ENCODE measurements around the gene C4BPA.

C4BPA gene

GRCh38 chr1:207103892-207104373 is at the start of gene C4BPA:
TSS of gene C4BPA (plus strand) at chr1:207104233. CDS start at chr1:207113026, 8,793 bp downstream.
- DNase-seq (ENCODE audit: low spot score), result no peak

- no peak for DNase-seq (ENCODE audit: low spot score)
These were observed 49.5 kb upstream of the C4BPA start for GRCh38 chr1:207054491-207054890.

DNA sequence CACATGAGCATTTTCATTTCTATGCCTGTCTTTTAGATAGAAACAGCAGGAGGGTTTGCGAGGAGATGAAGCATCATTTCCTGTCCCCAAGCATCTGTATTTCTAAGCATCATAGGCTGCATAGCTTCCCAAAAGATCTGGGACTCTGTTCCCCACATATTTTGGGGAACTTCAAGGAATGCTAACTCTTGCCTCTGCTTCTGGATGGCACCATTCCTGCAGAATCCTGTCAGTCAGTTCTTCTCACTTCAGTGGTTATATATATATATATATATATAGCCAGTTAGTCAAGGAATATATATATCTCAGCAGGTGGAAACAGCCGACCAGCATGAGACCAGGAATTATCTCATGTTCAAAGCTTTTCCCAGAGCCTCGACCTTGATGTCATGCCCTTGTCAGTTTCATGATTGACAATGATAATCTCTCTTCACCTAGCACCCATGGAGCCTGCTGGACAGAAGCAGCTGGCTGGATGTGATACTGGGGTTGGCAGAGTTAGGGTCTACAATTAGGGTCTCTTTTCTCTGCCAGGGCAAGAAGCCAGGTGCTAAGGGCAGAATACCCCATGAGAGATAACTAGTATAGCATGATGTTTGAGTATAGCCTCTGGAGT is 48.5 kb upstream of the C4BPA start:
- no peak for DNase-seq (ENCODE audit: low spot score)

GRCh38 chr1:207056673-207057072 is 47.4 kb upstream of the C4BPA start:
- no peak for DNase-seq (ENCODE audit: low spot score)

DNA sequence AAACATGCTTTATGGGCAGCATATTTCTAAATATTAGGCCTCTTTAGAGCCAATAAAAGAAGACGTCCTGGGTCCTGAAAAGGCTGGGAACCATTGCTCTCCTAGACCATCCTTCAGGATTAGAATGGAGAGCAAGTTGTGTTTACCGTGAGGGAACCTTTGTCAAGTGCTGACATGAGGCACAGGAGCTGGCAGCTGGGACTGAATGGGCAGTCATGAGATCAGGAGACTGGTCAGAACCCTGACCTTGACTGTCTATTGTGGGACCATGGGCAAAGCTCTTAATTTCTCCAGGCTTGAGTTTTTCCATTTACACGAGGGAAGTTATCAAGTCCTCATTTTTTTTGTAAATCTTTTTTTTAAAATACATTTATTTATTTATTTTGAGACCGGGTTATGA is 45.8 kb upstream of the C4BPA start:
- no peak for DNase-seq (ENCODE audit: low spot score)

GRCh38 chr1:207058878-207059867 is 44.9 kb upstream of the C4BPA start:
- no peak for DNase-seq (ENCODE audit: low spot score)

GRCh38 chr1:207059881-207060280 is 44.2 kb upstream of the C4BPA start:
- DNase-seq (ENCODE audit: low spot score), result no peak

DNA sequence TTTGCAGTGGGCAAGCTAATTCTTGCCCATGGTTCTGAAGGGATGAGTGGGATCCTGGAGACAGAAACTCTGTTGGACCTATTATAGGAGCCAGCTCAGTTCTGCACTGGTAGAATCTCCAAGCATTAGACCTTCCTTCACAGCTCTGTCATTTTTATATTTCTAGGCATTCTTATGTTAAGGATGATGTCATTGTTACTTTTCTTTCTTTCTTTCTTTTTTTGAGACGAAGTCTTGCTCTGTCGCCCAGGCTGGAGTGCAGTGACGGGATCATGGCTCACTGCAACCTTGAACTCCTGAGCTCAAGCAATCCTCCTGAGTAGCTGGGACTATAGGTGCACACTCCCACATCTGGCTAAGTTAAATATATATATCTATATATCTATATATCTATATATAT is 43.4 kb upstream of the C4BPA start:
- DNase-seq (ENCODE audit: low spot score), result no peak

GRCh38 chr1:207062058-207062457 is 42.0 kb upstream of the C4BPA start:
- DNase-seq (ENCODE audit: low spot score), result no peak

GRCh38 chr1:207063014-207063413 is 41.0 kb upstream of the C4BPA start:
- no peak for DNase-seq (ENCODE audit: low spot score)

GRCh38 chr1:207064561-207064960 is 39.5 kb upstream of the C4BPA start:
- no peak for DNase-seq (ENCODE audit: low spot score)

- no peak for DNase-seq (ENCODE audit: low spot score)
These were observed 36.8 kb upstream of the C4BPA start for GRCh38 chr1:207067185-207067584.

DNA sequence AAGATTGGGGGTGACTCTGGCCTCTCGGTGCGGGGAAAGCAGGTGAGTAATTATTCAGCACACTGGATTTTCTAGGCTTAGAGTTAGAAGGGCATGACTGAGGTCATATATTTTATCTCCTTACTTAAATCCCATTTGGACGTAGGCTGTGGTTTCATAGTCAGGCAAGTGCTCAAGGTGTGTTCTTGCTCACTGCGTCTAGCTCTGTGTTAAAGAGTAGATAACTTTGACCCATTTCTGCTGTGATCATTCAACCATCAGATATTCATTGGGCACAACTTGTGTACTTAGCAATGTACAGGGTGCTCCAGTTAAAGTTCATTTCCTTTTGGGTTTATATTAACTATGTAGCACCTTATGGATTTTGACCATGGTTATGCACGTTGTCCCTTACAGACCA is 36.4 kb upstream of the C4BPA start:
- DNase-seq (ENCODE audit: low spot score), result no peak

GRCh38 chr1:207069061-207069460 is 35.0 kb upstream of the C4BPA start:
- no peak for DNase-seq (ENCODE audit: low spot score)

- no peak for DNase-seq (ENCODE audit: low spot score)
These were observed 34.1 kb upstream of the C4BPA start for GRCh38 chr1:207069858-207070506.

- DNase-seq (ENCODE audit: low spot score), result no peak
These were observed 33.2 kb upstream of the C4BPA start for GRCh38 chr1:207070811-207071210.

- no peak for DNase-seq (ENCODE audit: low spot score)
These were observed 32.6 kb upstream of the C4BPA start for GRCh38 chr1:207071426-207071825.

- DNase-seq (ENCODE audit: low spot score), result no peak
These were observed 31.8 kb upstream of the C4BPA start for GRCh38 chr1:207072233-207072632.

DNA sequence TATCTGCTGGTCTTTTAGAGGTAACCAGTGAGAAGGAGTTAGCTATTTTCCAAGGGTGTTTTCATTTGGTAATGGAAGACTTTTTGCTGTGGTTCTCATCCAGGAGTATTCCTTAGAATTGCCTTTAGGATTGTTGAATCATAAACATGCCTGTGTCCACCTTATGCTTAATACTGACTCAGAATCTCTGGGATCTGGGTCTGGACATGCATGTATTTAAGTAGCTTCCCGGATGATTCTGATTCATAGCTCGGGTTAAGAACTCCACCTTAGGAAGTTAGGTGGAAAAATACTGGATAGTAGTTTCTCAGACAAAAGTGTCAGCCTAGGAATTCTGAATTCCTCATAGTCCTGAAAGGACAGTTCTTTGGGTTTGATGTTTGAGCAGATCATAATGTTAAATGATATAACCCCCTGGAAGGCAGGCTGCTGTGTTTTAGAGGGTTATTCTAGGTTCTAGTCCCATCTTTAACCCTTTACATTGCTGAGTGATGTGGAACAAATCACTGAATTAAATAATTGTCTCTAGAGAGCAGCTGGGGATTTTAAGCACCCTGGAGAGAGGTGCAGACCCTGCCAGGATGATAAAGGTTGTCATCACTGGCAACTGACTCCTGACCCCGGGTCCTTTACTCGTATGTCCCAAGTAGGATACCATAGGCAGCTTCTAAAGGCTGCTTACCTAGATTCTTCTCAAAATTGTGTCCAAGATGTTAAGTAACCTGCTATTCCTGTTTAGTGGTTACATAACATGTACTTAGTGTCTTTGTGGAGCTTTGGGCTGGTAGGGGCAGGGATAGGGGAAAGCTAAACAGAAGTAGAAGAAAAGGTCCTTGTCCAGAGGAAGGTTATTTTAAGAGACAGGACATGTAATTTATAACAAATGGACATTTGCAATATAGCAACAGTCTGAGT is 29.9 kb upstream of the C4BPA start:
- DNase-seq (ENCODE audit: low spot score), result no peak

DNA sequence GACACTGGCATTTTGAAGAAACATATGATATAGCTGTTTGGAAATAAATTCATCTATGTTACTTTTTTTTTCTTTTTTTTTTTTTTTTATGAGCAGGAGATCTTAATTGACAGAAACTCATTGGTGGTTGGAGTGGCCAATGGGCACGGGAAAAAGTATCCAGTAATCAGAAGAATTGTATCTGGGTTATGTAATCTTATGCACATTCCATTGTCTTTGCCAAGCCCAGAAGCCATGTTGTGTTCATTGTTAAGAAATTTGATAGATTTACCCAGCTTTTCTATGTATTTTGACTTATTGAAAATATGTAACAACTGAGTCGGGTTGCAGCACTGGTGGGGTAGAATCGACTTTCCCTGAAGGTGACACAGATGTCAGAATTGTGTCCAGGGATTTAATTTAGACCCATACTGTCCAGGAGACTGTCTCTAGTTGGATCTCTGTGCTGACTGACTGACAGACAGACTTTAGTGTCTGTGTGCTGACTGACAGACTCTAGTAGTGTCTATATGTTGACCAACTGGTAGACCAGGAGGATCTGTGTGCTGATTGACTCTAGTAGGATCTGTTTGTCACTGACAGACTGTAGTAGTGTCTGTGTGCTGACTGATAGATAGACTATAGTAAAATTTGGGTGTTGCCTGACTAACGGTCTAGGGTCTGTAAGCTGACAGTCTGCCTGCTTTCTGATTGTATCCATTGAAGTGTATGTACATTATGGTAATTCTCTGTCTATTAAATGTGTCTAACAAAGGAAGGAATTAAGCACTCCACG is 27.7 kb upstream of the C4BPA start:
- DNase-seq (ENCODE audit: low spot score), result no peak

GRCh38 chr1:207077012-207077411 is 27.0 kb upstream of the C4BPA start:
- DNase-seq (ENCODE audit: low spot score), result no peak
